Stimulated activated memory B cell treated with anti-CD40 and anti-IgM and Interleukin-4, amounts not matched to agents 10 μg/mL and 1 μg/mL and 100 μg/mL, for 72 hours (primary cell): ENCODE measurements around the gene EGR1.

Experiments used
- ATAC-seq: fragments of 150-1000 bp; cut with Tn5 transposase; 2 replicates; pipeline ENCODE4 v1.10.0; 2021
- H3K27ac Mint-ChIP-seq: one replicate; pipeline ENCODE4 v1.8.0; 2022; ENCODE audit warnings: mild to moderate bottlenecking, mixed read lengths
- H3K27me3 Mint-ChIP-seq: one replicate; pipeline ENCODE4 v1.8.0; 2022; ENCODE audit warnings: mixed read lengths
- H3K36me3 Mint-ChIP-seq: one replicate; pipeline ENCODE4 v1.8.0; 2022; ENCODE audit warnings: mixed read lengths
- H3K4me1 Mint-ChIP-seq: one replicate; pipeline ENCODE4 v1.8.0; 2022; ENCODE audit warnings: mixed read lengths
- H3K4me3 Mint-ChIP-seq: one replicate; pipeline ENCODE4 v1.8.0; 2022; ENCODE audit warnings: mild to moderate bottlenecking, moderate library complexity, mixed read lengths
- H3K9me3 Mint-ChIP-seq: one replicate; pipeline ENCODE4 v1.8.0; 2022; ENCODE audit warnings: mixed read lengths

The EGR1 gene

DNA sequence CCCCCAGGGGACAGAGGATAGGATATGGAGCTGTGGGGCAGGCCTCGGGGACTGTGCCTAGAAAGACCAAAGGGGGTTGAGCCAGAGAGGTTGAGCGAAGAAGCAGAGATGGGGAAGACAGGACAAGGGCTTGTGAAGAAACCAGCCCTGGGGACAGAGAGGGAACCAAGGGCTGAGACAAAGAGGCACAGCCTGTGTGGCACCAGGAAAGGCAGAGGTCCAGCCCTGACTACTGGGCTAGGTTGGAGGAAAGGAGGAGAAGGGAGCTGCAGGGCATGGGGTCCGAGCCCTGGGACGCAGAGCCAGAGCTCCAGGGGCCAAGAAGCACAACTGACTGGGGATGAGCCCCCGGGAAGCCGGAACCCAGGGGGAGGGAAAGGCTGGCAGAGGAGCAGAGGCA, 17.2 kb upstream of the EGR1 start:
- no peak overlapping the region for H3K27ac Mint-ChIP-seq

DNA sequence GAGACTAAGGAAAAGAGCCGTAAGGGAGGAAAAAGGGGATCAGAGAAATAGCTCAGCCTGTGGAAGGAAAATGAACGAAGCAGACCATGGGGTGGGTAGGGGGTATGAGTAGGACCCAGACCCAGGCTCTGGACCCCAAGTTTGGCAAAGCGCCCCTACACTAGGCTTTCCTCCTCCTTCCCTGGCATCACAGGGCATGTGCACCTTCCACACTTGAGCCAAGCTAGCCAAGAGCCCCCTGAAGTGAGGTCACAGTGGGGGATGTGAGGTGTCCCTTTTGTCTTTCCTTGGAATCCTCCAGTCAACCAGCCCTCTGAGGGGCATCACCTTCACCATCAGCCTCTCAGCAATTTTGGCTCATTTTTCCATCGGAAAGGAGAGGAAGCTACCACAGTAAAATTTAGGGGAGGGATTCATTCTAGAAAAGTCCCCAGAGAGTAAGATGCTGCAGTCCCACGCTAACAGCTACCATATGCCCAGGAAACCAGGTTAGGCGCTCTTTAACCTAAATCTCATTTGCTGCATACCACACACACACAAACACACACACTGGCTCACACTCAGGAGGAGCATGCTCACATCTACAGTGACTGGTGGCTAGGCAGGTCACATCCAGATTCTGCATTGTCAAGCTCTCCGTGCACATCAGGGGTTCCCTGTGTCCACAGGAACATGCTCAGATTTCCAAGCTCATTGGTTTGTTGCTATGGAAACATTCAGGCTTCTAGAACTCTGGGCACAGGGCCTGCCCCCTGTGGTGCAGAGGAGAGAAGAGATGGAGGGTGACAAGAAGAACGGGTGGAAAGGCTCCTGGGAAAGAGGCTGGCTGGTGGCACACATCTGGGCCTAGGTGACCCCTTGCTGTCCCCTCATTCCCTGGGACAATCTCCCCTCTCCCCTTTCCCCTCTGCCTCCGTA, 16.5 kb upstream of the EGR1 start:
- peaks cover 8% of the 10 kb centered on the region for H3K4me1 Mint-ChIP-seq
- H3K27me3 Mint-ChIP-seq, result no peaks in the 10 kb centered on the region
- H3K36me3 Mint-ChIP-seq, result no peaks in the 10 kb centered on the region
- H3K27ac Mint-ChIP-seq, result no peak overlapping the region
- no peak for ATAC-seq
- no peak overlapping the region for H3K4me3 Mint-ChIP-seq
- no peaks in the 10 kb centered on the region for H3K9me3 Mint-ChIP-seq

More for the DNA sequence above, 17.2 kb upstream of the EGR1 start:
- H3K9me3 Mint-ChIP-seq, result no peaks in the 10 kb centered on the region
- no peaks in the 10 kb centered on the region for H3K36me3 Mint-ChIP-seq
- peaks cover 8% of the 10 kb centered on the region for H3K4me1 Mint-ChIP-seq
- ATAC-seq, result no peak
- no peaks in the 10 kb centered on the region for H3K27me3 Mint-ChIP-seq
- no peak overlapping the region for H3K4me3 Mint-ChIP-seq

DNA sequence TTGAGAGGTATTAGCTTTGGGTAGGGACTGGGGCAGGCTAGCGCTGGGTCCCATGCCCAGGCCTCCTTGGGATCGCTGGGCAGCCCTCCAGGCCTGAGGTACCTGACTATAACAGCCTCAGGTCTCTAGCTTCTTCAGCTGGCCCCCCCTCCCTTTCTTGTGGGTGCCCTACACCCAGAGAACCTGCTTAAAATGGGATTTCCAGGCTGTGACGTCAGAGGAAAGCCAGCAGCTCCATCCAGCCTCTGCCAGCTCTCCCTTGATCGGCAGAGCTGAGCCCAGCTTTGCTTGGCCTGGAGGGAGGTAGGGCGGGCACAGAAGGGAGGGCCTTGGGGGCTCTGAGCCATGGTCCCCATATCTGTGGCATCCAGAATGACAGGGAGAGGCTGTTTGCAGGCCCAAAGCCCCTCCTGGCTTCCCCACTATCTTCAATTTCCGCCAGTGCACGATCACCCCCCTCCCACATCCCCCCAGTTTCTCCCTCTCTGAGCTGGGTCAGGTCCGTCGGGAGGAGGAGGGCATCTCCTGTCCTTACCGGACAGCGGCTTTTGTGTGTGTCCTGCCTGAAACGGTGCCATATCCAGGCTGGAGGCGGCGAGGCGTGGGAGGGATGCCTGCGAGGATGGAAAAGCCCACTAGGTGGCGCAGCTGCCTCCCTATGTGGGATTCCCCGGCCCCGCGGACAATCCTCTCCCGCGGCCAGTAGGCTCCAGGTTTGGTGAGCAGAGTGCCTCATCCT, 15.6 kb upstream of the EGR1 start:
- peak; percentile 74 for ATAC-seq
- no peaks in the 10 kb centered on the region for H3K27me3 Mint-ChIP-seq
- no peaks in the 10 kb centered on the region for H3K9me3 Mint-ChIP-seq
- peak overlapping the region; percentile 33 for H3K27ac Mint-ChIP-seq
- no peaks in the 10 kb centered on the region for H3K36me3 Mint-ChIP-seq
- H3K4me1 Mint-ChIP-seq, result peaks cover 8% of the 10 kb centered on the region
- peak overlapping the region; percentile 43 for H3K4me3 Mint-ChIP-seq

DNA sequence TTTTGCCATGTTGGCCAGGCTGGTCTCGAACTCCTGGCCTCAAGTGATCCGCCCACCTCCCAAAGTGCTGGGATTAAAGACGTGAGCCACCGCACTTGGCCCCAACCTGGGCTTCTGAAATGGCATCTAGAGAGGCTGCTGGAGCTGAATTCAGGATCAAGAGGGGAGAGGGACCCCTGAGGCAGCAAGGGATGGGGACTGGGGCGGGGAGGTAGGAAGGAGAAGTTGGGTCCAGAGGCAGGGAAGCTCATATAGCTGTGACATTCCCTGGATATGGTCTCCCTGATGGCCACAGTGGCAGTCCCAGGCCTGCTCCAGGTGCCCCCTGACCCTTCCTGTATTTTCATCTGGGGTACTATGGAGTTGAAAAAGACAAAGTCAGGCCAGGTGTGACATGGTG, 14.3 kb upstream of the EGR1 start:
- no peaks in the 10 kb centered on the region for H3K9me3 Mint-ChIP-seq
- no peak overlapping the region for H3K27ac Mint-ChIP-seq
- ATAC-seq, result no peak
- H3K36me3 Mint-ChIP-seq, result no peaks in the 10 kb centered on the region
- H3K4me1 Mint-ChIP-seq, result peaks cover 8% of the 10 kb centered on the region
- H3K27me3 Mint-ChIP-seq, result no peaks in the 10 kb centered on the region
- H3K4me3 Mint-ChIP-seq, result no peak overlapping the region

DNA sequence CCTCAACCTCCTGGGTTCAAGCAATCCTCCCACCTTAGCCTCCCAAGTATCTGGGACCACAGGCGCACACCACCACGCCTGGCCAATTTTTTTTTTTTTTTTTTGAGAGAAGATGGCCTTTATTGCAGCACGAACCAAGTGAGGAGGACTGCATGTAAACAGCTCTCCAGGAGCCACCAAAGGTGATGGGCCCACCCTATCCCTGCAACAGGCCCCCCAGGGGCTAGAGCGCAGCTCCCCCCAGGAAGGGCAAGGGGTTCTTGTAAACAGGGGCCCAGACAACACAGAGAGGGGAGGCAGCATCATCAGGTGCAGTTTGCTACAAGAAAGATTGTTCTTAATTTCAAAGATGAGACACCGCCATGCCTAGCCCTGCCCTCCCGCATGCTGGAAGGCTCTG, 12.6 kb upstream of the EGR1 start:
- H3K4me3 Mint-ChIP-seq, result no peak overlapping the region
- no peak for ATAC-seq
- no peaks in the 10 kb centered on the region for H3K27me3 Mint-ChIP-seq
- H3K27ac Mint-ChIP-seq, result no peak overlapping the region
- no peaks in the 10 kb centered on the region for H3K9me3 Mint-ChIP-seq
- peaks cover 10% of the 10 kb centered on the region for H3K4me1 Mint-ChIP-seq
- H3K36me3 Mint-ChIP-seq, result no peaks in the 10 kb centered on the region

DNA sequence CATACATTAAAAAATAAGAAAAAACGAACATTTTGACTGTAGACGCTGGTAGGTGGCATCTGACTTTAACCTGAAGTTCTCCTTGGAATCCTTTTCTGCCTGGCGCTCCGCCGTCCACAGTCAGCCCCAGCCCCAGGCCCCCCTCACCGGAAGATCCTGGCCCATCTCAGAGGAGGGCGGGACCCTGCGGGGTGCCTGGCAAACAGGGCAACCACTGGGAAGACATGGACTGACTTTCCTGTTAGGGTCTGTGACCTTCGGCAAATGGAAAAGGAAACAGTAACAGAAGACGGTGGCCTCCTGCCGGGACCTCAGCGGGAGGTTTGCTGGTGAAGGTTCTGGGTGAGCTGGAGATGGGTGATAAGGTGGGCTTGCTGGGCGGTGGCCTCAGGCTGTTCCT, 11.7 kb upstream of the EGR1 start:
- H3K4me1 Mint-ChIP-seq, result peaks cover 16% of the 10 kb centered on the region
- H3K9me3 Mint-ChIP-seq, result no peaks in the 10 kb centered on the region
- no peaks in the 10 kb centered on the region for H3K36me3 Mint-ChIP-seq
- no peaks in the 10 kb centered on the region for H3K27me3 Mint-ChIP-seq
- no peak overlapping the region for H3K4me3 Mint-ChIP-seq
- ATAC-seq, result no peak
- no peak overlapping the region for H3K27ac Mint-ChIP-seq

DNA sequence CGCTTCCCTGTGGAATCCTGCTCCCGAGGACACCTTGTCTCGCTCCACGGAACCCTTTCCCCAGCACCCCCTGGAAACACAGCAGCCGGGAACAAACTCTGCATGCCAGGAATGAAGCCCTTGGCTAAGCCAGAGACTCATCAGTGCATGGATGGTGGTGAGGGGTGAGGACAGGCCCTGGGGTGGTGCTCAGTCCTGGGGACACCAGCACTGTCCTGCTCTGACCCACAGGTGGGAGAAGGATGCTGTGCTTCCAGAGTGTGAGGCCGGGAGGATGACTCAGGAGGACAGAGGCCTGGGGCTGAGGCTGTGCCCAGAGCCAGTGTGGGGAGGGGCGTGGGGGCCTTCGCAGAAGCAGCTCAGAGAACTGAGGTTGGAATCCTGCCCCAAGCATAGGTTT, 11.2 kb upstream of the EGR1 start:
- Mint-ChIP-seq H3K27ac (no peak overlapping the region), H3K9me3 (no peaks in the 10 kb centered on the region), H3K27me3 (no peaks in the 10 kb centered on the region), H3K4me3 (no peak overlapping the region), H3K36me3 (no peaks in the 10 kb centered on the region), H3K4me1 (peaks cover 21% of the 10 kb centered on the region)
- ATAC-seq, result no peak

DNA sequence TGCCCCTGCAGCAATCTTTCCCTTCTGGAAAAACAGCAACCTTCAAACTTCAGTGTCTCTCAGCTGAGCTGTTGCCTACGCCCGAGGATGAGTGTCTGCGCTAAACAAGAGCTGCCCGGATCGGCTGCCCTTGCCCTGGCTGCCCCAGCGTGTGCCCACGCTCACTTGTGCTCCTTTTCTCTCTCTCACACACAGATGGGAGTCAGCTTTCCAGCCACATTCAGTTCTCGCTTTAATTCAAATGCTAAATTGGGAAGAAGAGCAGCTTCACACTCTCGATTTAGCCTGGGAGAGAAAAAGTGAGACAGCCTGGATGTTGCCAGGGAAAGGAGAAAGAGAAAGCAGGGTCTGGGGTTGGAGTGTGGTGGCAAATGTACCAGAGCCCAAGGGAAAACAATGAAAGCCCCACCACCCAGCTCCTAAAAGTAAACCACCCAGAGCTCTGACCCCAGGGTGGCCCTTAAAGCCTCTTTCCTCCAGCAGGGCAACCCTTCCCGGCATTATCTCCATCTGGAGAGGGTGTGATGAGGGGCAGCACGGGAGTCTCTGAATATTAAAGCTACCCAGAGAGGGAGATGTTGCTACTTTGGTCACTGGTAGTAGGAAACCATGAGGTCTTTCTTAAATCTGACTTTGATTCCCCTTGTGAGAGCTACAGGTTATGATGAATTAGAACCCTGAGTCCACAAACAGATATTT, 9.9 kb upstream of the EGR1 start:
- Mint-ChIP-seq H3K27ac (no peak overlapping the region), H3K4me1 (peaks cover 26% of the 10 kb centered on the region), H3K9me3 (no peaks in the 10 kb centered on the region), H3K27me3 (no peaks in the 10 kb centered on the region), H3K4me3 (no peak overlapping the region), H3K36me3 (no peaks in the 10 kb centered on the region)
- no peak for ATAC-seq

DNA sequence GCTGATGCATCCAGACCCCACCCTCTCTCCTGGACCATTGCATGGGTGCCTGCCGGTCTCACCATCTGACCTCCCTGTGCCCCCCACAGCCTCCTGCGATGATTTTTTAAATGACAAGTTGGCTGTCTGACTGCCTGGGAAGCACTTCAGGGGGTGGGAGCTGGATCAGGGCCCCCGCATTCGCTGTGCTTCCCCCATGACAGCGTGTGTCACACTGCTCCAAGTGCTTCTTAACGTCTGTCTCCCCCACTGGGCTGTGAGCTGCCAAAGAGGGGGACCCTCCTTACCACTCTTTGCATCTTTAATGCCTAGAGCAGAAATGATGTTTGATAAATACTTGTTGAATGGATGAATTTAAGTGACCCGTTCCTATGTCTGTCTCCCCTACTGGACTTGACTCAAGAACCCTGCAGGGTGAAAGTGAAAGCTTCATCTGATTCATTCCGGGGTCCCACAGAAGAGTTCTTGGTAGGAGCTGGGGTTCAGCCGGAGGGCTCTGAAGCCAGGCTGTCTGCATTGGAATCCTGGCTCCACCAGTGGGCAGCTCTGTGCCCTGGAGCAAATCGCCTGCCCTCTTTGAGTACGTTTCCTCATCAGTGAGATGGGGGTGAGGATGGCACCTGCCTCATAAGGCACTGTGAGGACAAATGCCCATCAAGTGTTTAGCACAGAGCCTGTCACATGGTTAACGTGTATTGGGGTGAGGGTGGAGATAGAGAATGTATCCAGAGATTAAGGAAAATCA, 7.6 kb upstream of the EGR1 start:
- H3K27me3 Mint-ChIP-seq, result no peaks in the 10 kb centered on the region
- peaks cover 40% of the 10 kb centered on the region for H3K4me1 Mint-ChIP-seq
- ATAC-seq, result no peak
- H3K36me3 Mint-ChIP-seq, result no peaks in the 10 kb centered on the region
- H3K9me3 Mint-ChIP-seq, result no peaks in the 10 kb centered on the region
- peak overlapping the region; percentile 93 for H3K27ac Mint-ChIP-seq
- H3K4me3 Mint-ChIP-seq, result no peak overlapping the region

DNA sequence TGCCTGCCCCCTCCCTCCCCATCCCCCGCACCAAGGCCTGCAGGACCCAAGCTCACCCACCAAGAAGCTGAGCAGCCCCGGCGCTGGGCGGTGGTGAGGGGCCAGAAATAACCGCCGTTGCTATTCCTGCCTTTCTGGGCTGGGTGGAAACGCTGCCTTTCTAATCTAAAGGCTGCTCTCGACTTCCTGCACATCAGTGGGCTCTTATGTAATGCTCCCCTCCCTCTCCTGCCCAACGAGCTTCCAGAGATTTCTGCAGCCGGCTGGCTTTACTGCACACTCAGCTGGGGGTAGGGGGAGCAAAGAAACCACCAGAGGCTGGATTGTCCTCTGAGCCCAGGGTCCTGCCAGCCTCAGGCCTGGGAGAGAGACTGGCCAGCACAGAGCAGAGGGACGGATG, 6.9 kb upstream of the EGR1 start:
- H3K36me3 Mint-ChIP-seq, result no peaks in the 10 kb centered on the region
- no peaks in the 10 kb centered on the region for H3K9me3 Mint-ChIP-seq
- H3K4me1 Mint-ChIP-seq, result peaks cover 40% of the 10 kb centered on the region
- no peaks in the 10 kb centered on the region for H3K27me3 Mint-ChIP-seq
- H3K4me3 Mint-ChIP-seq, result no peak overlapping the region
- peak overlapping the region; percentile 93 for H3K27ac Mint-ChIP-seq
- no peak for ATAC-seq

DNA sequence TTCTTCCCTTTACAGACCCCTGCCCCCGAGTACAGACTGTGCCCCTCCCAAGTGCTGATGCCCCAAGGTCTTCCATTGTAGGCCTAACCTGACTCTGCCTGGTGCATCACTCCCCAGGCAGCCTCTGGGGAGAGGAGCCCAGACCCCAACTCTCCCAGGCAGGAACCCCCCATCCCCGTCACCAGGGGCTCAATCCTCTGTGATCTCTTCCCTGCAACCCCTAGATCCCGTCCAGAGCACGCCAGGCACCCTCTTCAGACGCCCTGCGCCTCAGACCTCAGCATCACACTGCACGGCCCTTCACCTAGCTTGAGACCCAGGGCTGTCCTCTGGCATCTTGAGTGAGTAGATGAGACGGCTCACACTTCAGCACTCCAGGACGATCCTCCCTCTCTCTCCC, 6.4 kb upstream of the EGR1 start:
- peak; percentile 1 for ATAC-seq
- no peaks in the 10 kb centered on the region for H3K27me3 Mint-ChIP-seq
- no peaks in the 10 kb centered on the region for H3K36me3 Mint-ChIP-seq
- no peaks in the 10 kb centered on the region for H3K9me3 Mint-ChIP-seq
- H3K4me1 Mint-ChIP-seq, result peaks cover 40% of the 10 kb centered on the region
- H3K4me3 Mint-ChIP-seq, result peak overlapping the region; percentile 48
- peak overlapping the region; percentile 93 for H3K27ac Mint-ChIP-seq

DNA sequence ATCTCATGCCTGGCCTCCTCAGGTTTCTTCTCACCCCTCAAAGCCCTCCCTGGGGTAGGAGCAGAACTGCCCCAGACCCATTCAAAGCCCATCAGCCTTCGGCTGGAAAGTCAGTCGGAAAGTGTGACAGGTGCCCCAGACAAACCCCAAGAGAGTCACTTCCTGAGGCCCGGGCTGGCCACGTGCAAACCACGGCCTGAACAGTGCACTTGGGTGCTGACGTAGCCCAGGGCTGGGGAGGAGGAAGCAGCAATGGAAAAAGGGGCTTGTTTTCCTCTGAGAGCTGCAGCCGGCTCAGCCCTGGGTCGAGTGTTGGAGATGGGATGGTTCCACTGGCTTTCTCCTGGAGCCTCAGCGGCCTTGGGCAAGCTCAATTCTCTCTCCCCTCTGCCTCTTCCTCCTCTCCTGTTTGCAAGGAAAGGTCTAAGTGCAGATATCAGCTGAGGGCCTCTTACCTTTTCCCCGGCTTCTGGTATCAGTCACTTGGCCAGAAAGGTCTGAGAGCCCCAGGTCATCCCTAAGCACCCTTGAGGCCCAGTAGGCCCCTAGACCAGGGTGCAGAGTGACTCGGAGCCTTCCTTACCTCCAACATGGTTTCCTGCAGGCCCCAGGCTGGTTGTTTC, 5.9 kb upstream of the EGR1 start:
- Mint-ChIP-seq H3K27me3 (no peaks in the 10 kb centered on the region), H3K36me3 (no peaks in the 10 kb centered on the region), H3K4me1 (peaks cover 40% of the 10 kb centered on the region), H3K27ac (peak overlapping the region; percentile 93), H3K4me3 (peak overlapping the region; percentile 48), H3K9me3 (no peaks in the 10 kb centered on the region)
- peak; percentile 73 for ATAC-seq

DNA sequence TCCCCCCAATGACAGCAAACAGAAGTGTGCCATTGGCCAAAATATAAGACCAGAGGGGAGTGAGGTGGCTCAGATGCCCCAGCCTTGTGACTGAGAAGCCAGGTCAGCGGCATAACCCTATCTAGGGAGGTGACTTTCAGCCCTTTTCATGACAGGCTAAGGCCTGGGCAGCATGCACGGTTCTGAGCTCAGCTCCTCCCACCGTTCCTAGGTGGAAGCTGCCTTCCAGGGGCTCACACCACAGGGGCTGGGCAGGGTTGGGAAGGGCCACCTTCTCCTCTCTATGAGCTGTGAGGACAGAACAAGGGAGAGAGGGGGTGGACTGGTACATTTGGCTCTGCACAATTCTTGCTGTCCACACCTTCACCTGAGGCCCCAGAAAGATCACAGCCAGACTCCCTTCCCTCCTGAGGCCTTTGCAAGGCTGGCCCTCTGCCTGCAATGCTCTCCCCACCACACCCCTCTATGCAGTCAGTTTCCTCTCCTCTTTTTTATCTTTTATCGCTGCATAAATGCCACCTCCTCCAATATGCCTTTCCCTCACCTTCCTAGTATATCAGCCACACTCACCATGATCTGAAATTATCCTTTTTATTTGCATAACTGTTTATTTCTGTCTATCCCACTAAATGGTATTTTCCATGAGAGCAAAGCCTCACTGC, 5.1 kb upstream of the EGR1 start:
- no peak overlapping the region for H3K4me3 Mint-ChIP-seq
- H3K27ac Mint-ChIP-seq, result peak overlapping the region; percentile 93
- ATAC-seq, result no peak
- no peaks in the 10 kb centered on the region for H3K36me3 Mint-ChIP-seq
- H3K4me1 Mint-ChIP-seq, result peaks cover 40% of the 10 kb centered on the region
- H3K9me3 Mint-ChIP-seq, result no peaks in the 10 kb centered on the region
- no peaks in the 10 kb centered on the region for H3K27me3 Mint-ChIP-seq
